A673 (cell line): ENCODE data around the gene PPP1R13B.

Experiments
- CTCF ChIP-seq: fragments of 300-800, 200-600 bp; sonication (generic); conservative IDR thresholded peaks from 2 replicates; pipeline ENCODE4 v1.5.1; 2017; ENCODE audit warnings: low read depth, mild to moderate bottlenecking, antibody characterized with exemption, low read length, moderate library complexity, mixed read lengths
- EZH2 ChIP-seq: fragments of 200-600 bp; sonication (generic); IDR thresholded peaks from 2 replicates; pipeline ENCODE4 v1.6.1; 2017; ENCODE audit warnings: borderline replicate concordance, low read depth, mild to moderate bottlenecking, mixed read lengths, antibody characterized with exemption, low read length; ENCODE audit not compliant: poor library complexity, severe bottlenecking

DNA sequence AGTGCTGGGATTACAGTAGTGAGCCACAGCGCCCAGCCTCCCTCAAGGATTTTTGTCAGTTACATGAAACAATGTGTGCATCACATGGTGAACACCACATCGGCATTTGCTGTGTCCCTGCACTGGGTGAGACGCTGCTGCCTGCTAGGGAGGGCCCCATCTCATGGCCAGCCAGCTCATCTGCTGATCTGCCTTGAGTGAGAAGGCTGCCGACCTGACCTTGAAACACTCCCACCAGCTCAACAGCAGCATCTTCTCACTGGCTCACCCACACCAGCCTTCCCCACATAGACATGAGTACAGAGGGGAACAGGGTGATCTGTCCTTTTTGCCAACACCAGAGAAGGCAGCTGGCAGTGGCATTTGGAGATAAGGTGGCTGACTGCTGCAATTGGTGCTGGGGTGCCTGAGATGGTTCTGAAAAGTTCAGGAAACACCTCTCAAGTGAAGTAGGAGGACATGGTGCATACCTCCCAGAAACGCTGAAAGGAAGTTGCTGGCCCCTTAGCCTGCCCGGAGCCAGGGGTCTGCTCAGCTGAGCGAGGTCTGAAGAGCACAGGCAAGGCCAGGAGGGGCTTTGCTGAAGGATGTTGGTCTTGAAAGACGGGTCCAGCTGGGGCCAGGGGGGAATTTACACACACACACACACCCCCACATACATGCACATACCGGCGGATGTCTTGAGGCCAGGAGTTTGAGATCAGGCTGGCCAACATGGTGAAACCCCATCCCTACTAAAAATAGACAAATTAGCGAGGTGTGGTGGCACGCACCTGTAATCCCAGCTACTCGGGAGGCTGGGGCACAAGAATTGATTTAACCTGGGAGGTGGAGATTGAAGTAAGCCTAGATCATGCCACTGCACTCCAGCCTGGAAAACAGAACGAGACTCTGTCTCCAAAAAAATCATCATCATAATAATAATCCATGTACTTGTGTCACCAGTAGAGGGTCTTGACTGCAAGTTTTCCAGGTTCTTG lies 14.3 kb upstream of the PPP1R13B start:
- TF ChIP-seq CTCF: no peak
- no peak for TF ChIP-seq EZH2
